HEK293 (cell line): Measurements from ENCODE around the gene NUDT22.
A peak's percentile ranks its signal among the peaks of the same experiment; 100 is the strongest.

Source experiments
- CTCF ChIA-PET: fragments of 350-600 bp; formaldehyde crosslinking; extraction: SDS; loops from one replicate; lab custom pipeline; 2021; ENCODE audit warnings: antibody characterized with exemption; lab: Yijun Ruan, JAX
- POLR2A ChIA-PET: fragments of 300-600 bp; formaldehyde crosslinking; extraction: SDS; loops from one replicate; lab custom pipeline; 2020; ENCODE audit warnings: antibody characterized with exemption, inconsistent platforms; lab: Yijun Ruan, JAX
- H3K27ac ChIP-seq: fragments of 200-500 bp; sonication (Bioruptor generic); 2 replicates; pipeline ENCODE4 v1.5.1; 2014; ENCODE audit warnings: low read depth, low read length, control low read depth, inconsistent platforms; ENCODE audit errors: extremely low read depth
- H3K36me3 ChIP-seq, 2 experiments: fragments of 200-500 bp in 1 of 2; sonication (Bioruptor generic) in 1 of 2; 1 replicate in 1 of 2; 2 replicates in 1 of 2; pipeline ENCODE4 v1.5.1; 2014 to 2017; ENCODE audit warnings: inconsistent platforms in 2 of 2, low read length in 2 of 2; ENCODE audit not compliant: control insufficient read depth in 2 of 2, insufficient read depth in 1 of 2
- H3K4me1 ChIP-seq: fragments of 200-500 bp; sonication (Bioruptor generic); 2 replicates; pipeline ENCODE4 v1.5.1; 2014; ENCODE audit warnings: mild to moderate bottlenecking, low read length, inconsistent platforms; ENCODE audit not compliant: control insufficient read depth, insufficient read depth
- H3K4me3 ChIP-seq: 2 replicates; pipeline ENCODE4 v1.5.1; 2011; ENCODE audit warnings: low read depth, mild to moderate bottlenecking, control low read depth, low read length, moderate library complexity
- H3K9me3 ChIP-seq: fragments of 200-500 bp; sonication (Bioruptor generic); 2 replicates; pipeline ENCODE4 v1.5.1; 2014; ENCODE audit warnings: low read depth, low read length, inconsistent platforms; ENCODE audit not compliant: control insufficient read depth, insufficient read depth
- EGR2 ChIP-seq: fragments of 450-650 bp; formaldehyde crosslinking; IDR thresholded peaks from 2 replicates; pipeline ENCODE4 v1.5.1; 2016; ENCODE audit warnings: low read depth, missing biosample characterization, missing genetic modification characterization
- FEZF1 ChIP-seq: fragments of 450-650 bp; formaldehyde crosslinking; IDR thresholded peaks from 2 replicates; pipeline ENCODE4 v1.5.1; 2016; ENCODE audit warnings: missing biosample characterization, missing genetic modification characterization
- GFI1B ChIP-seq: fragments of 450-650 bp; formaldehyde crosslinking; IDR thresholded peaks from 2 replicates; pipeline ENCODE4 v1.5.1; 2016; ENCODE audit warnings: missing biosample characterization, missing genetic modification characterization
- GLIS2 ChIP-seq: fragments of 450-650 bp; formaldehyde crosslinking; IDR thresholded peaks from 2 replicates; pipeline ENCODE4 v1.5.1; 2016; ENCODE audit warnings: missing biosample characterization, missing genetic modification characterization
- HOXC10 ChIP-seq: sonication (generic); formaldehyde crosslinking; IDR thresholded peaks from 2 replicates; pipeline ENCODE4 v1.8.1; 2023; ENCODE audit warnings: mild to moderate bottlenecking, missing genetic modification reagents
- KLF1 ChIP-seq: fragments of 450-650 bp; formaldehyde crosslinking; IDR thresholded peaks from 2 replicates; pipeline ENCODE4 v1.5.1; 2016; ENCODE audit warnings: missing biosample characterization, missing genetic modification characterization
- KLF17 ChIP-seq: fragments of 450-650 bp; formaldehyde crosslinking; IDR thresholded peaks from 2 replicates; pipeline ENCODE4 v1.5.1; 2016; ENCODE audit warnings: missing biosample characterization, missing genetic modification characterization
- OVOL3 ChIP-seq: fragments of 450-650 bp; formaldehyde crosslinking; IDR thresholded peaks from 2 replicates; pipeline ENCODE4 v1.5.1; 2016; ENCODE audit warnings: missing biosample characterization, missing genetic modification characterization
- ZFHX2 ChIP-seq: fragments of 450-650 bp; formaldehyde crosslinking; conservative IDR thresholded peaks from 2 replicates; pipeline ENCODE4 v1.5.1; 2016; ENCODE audit warnings: missing biosample characterization, missing genetic modification characterization
- ZNF148 ChIP-seq: fragments of 450-650 bp; formaldehyde crosslinking; IDR thresholded peaks from 2 replicates; pipeline ENCODE4 v1.5.0; 2017; ENCODE audit warnings: missing biosample characterization, missing genetic modification characterization, borderline replicate concordance
- ZNF239 ChIP-seq: fragments of 450-650 bp; formaldehyde crosslinking; IDR thresholded peaks from 2 replicates; pipeline ENCODE4 v1.5.1; 2016; ENCODE audit warnings: missing biosample characterization, missing genetic modification characterization
- ZNF629 ChIP-seq: fragments of 450-650 bp; formaldehyde crosslinking; IDR thresholded peaks from 2 replicates; pipeline ENCODE4 v1.5.1; 2017; ENCODE audit warnings: missing biosample characterization, missing genetic modification characterization
- ZNF707 ChIP-seq: fragments of 450-650 bp; formaldehyde crosslinking; IDR thresholded peaks from 2 replicates; pipeline ENCODE4 v1.5.1; 2016; ENCODE audit warnings: missing biosample characterization, missing genetic modification characterization
- ZNF843 ChIP-seq: fragments of 450-650 bp; formaldehyde crosslinking; IDR thresholded peaks from 2 replicates; pipeline ENCODE4 v1.5.1; 2016; ENCODE audit warnings: missing biosample characterization, missing genetic modification characterization
- TF ChIP-seq, protein P1 (sequence below): fragments of 450-650 bp; formaldehyde crosslinking; IDR thresholded peaks from 2 replicates; pipeline ENCODE4 v1.5.1; 2016; ENCODE audit warnings: missing biosample characterization, missing genetic modification characterization
- TF ChIP-seq, protein P2 (sequence below): fragments of 450-650 bp; formaldehyde crosslinking; IDR thresholded peaks from 2 replicates; pipeline ENCODE4 v1.5.1; 2016; ENCODE audit warnings: missing biosample characterization, missing genetic modification characterization, borderline replicate concordance
- TF ChIP-seq, protein P3 (sequence below): fragments of 450-650 bp; formaldehyde crosslinking; IDR thresholded peaks from 2 replicates; pipeline ENCODE4 v1.5.1; 2016; ENCODE audit warnings: missing biosample characterization, missing genetic modification characterization, borderline replicate concordance

The NUDT22 gene

GRCh38 chr11:64276653-64277431 lies 50.8 kb downstream of the NUDT22 start:
- Histone ChIP-seq H3K4me3 (no peak overlapping the region), H3K36me3 (peaks cover 0 to 54% of the 10 kb centered on the region in 2 experiments; a peak in 2 of 3 replicates), H3K27ac (no peak overlapping the region), H3K9me3 (no peaks in the 10 kb centered on the region), H3K4me1 (no peaks in the 10 kb centered on the region)
- ChIA-PET CTCF (interaction anchor here (0.6 to 1.8 kb wide), 9 partner anchors 20 to 191 kb away, joined by 3 to 9 read pairs (median 3); partner anchors contain the start of gene PLCB3), POLR2A (no interaction called here)
- TF ChIP-seq KLF17 (0 out of 2 replicates have a peak, but pooled peaks have one; percentile 30), KLF1 (tag by site-specific recombination) (peak; percentile 97), ZNF148 (no peak), OVOL3 (no peak), ZNF239 (tag by site-specific recombination) (no peak), GLIS2 (tag by site-specific recombination) (no peak), HOXC10 (no peak), FEZF1 (tag by site-specific recombination) (no peak), ZFHX2 (tag by site-specific recombination) (peak; percentile 61), ZNF843 (no peak), GFI1B (tag by site-specific recombination) (no peak), ZNF629 (no peak), EGR2 (tag by site-specific recombination) (0 out of 2 replicates have a peak, but pooled peaks have one; percentile 43), ZNF707 (tag by site-specific recombination) (no peak)
- TF ChIP-seq, protein P1, sequence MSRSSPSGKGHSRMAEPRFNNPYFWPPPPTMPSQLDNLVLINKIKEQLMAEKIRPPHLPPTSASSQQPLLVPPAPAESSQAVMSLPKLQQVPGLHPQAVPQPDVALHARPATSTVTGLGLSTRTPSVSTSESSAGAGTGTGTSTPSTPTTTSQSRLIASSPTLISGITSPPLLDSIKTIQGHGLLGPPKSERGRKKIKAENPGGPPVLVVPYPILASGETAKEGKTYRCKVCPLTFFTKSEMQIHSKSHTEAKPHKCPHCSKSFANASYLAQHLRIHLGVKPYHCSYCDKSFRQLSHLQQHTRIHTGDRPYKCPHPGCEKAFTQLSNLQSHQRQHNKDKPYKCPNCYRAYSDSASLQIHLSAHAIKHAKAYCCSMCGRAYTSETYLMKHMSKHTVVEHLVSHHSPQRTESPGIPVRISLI (tag by site-specific recombination) = no peak
- TF ChIP-seq, protein P2, sequence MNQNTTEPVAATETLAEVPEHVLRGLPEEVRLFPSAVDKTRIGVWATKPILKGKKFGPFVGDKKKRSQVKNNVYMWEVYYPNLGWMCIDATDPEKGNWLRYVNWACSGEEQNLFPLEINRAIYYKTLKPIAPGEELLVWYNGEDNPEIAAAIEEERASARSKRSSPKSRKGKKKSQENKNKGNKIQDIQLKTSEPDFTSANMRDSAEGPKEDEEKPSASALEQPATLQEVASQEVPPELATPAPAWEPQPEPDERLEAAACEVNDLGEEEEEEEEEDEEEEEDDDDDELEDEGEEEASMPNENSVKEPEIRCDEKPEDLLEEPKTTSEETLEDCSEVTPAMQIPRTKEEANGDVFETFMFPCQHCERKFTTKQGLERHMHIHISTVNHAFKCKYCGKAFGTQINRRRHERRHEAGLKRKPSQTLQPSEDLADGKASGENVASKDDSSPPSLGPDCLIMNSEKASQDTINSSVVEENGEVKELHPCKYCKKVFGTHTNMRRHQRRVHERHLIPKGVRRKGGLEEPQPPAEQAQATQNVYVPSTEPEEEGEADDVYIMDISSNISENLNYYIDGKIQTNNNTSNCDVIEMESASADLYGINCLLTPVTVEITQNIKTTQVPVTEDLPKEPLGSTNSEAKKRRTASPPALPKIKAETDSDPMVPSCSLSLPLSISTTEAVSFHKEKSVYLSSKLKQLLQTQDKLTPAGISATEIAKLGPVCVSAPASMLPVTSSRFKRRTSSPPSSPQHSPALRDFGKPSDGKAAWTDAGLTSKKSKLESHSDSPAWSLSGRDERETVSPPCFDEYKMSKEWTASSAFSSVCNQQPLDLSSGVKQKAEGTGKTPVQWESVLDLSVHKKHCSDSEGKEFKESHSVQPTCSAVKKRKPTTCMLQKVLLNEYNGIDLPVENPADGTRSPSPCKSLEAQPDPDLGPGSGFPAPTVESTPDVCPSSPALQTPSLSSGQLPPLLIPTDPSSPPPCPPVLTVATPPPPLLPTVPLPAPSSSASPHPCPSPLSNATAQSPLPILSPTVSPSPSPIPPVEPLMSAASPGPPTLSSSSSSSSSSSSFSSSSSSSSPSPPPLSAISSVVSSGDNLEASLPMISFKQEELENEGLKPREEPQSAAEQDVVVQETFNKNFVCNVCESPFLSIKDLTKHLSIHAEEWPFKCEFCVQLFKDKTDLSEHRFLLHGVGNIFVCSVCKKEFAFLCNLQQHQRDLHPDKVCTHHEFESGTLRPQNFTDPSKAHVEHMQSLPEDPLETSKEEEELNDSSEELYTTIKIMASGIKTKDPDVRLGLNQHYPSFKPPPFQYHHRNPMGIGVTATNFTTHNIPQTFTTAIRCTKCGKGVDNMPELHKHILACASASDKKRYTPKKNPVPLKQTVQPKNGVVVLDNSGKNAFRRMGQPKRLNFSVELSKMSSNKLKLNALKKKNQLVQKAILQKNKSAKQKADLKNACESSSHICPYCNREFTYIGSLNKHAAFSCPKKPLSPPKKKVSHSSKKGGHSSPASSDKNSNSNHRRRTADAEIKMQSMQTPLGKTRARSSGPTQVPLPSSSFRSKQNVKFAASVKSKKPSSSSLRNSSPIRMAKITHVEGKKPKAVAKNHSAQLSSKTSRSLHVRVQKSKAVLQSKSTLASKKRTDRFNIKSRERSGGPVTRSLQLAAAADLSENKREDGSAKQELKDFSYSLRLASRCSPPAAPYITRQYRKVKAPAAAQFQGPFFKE (tag by site-specific recombination) = no peak
- TF ChIP-seq, protein P3, sequence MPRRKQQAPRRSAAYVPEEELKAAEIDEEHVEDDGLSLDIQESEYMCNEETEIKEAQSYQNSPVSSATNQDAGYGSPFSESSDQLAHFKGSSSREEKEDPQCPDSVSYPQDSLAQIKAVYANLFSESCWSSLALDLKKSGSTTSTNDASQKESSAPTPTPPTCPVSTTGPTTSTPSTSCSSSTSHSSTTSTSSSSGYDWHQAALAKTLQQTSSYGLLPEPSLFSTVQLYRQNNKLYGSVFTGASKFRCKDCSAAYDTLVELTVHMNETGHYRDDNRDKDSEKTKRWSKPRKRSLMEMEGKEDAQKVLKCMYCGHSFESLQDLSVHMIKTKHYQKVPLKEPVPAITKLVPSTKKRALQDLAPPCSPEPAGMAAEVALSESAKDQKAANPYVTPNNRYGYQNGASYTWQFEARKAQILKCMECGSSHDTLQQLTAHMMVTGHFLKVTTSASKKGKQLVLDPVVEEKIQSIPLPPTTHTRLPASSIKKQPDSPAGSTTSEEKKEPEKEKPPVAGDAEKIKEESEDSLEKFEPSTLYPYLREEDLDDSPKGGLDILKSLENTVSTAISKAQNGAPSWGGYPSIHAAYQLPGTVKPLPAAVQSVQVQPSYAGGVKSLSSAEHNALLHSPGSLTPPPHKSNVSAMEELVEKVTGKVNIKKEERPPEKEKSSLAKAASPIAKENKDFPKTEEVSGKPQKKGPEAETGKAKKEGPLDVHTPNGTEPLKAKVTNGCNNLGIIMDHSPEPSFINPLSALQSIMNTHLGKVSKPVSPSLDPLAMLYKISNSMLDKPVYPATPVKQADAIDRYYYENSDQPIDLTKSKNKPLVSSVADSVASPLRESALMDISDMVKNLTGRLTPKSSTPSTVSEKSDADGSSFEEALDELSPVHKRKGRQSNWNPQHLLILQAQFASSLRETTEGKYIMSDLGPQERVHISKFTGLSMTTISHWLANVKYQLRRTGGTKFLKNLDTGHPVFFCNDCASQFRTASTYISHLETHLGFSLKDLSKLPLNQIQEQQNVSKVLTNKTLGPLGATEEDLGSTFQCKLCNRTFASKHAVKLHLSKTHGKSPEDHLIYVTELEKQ (tag by site-specific recombination) = no peak
